Neural crest cell (in vitro differentiated cells): ENCODE results near the gene FSCN2. TPM values are rescaled to one million over a fixed set of nuclear protein-coding genes. Genes with fewer than 3 reads are reported as not detected.

Source experiments
- DNase-seq: peaks from one replicate; pipeline ENCODE4 v3.0.0; 2021; ENCODE audit warnings: low read depth, mixed read lengths, low spot score
- H3K27ac Mint-ChIP-seq: one replicate; pipeline ENCODE4 v1.8.0; 2021; ENCODE audit warnings: mild to moderate bottlenecking, mixed read lengths; ENCODE audit not compliant: unreplicated experiment
- H3K27me3 Mint-ChIP-seq: 2 replicates; pipeline ENCODE4 v1.8.0; 2021; ENCODE audit warnings: low read depth, mild to moderate bottlenecking, mixed read lengths
- H3K36me3 Mint-ChIP-seq: 2 replicates; pipeline ENCODE4 v1.8.0; 2021; ENCODE audit warnings: low read depth, mild to moderate bottlenecking, mixed read lengths
- H3K4me1 Mint-ChIP-seq: 2 replicates; pipeline ENCODE4 v1.8.0; 2021; ENCODE audit warnings: mixed read lengths
- H3K4me3 Mint-ChIP-seq: one replicate; pipeline ENCODE4 v1.8.0; 2021; ENCODE audit warnings: mild to moderate bottlenecking, mixed read lengths
- H3K9me3 Mint-ChIP-seq: 2 replicates; pipeline ENCODE4 v1.8.0; 2021; ENCODE audit warnings: mixed read lengths
- CTCF ChIP-seq: fragments of 200-600 bp; sonication (generic); conservative IDR thresholded peaks from 2 replicates; pipeline ENCODE4 v1.5.0; 2021; ENCODE audit warnings: antibody characterized with exemption, mild to moderate bottlenecking
- total RNA-seq: library from RNA; stranded (reverse); gene quantifications from 2 replicates; pipeline ENCODE4 v1.2.1, GENCODE V29; 2021

The FSCN2 gene
- total RNA-seq, 1 donor from 2014 or later: 0.56 TPM

- no peak for DNase-seq
- Mint-ChIP-seq H3K36me3 (peaks cover 4% of the 10 kb centered on the region), H3K27ac (no peak overlapping the region), H3K4me1 (peaks cover 7% of the 10 kb centered on the region), H3K4me3 (no peak overlapping the region), H3K9me3 (no peaks in the 10 kb centered on the region), H3K27me3 (no peaks in the 10 kb centered on the region)
- no peak for TF ChIP-seq CTCF
Observed at GRCh38 chr17:81545160-81545949, 17.2 kb downstream of the FSCN2 start.

- Mint-ChIP-seq H3K4me3 (no peak overlapping the region), H3K36me3 (peaks cover 4% of the 10 kb centered on the region), H3K9me3 (no peaks in the 10 kb centered on the region), H3K27me3 (peaks cover 3% of the 10 kb centered on the region), H3K27ac (no peak overlapping the region), H3K4me1 (peaks cover 14% of the 10 kb centered on the region)
- TF ChIP-seq CTCF: no peak
- DNase-seq: no peak
Observed at GRCh38 chr17:81546906-81547613, 18.9 kb downstream of the FSCN2 start.

- TF ChIP-seq CTCF: no peak
- Mint-ChIP-seq H3K27ac (no peak overlapping the region), H3K36me3 (peaks cover 4% of the 10 kb centered on the region), H3K4me1 (peaks cover 14% of the 10 kb centered on the region), H3K9me3 (no peaks in the 10 kb centered on the region), H3K4me3 (peak overlapping the region; percentile 56), H3K27me3 (peaks cover 3% of the 10 kb centered on the region)
- no peak for DNase-seq
Observed at GRCh38 chr17:81547614-81547982, 19.4 kb downstream of the FSCN2 start.

- H3K9me3 Mint-ChIP-seq: no peaks in the 10 kb centered on the region
- no peak for TF ChIP-seq CTCF
- H3K27ac Mint-ChIP-seq: no peak overlapping the region
- H3K36me3 Mint-ChIP-seq: peaks cover 4% of the 10 kb centered on the region
- H3K4me1 Mint-ChIP-seq: peaks cover 28% of the 10 kb centered on the region
- DNase-seq: no peak
- peaks cover 5% of the 10 kb centered on the region for H3K27me3 Mint-ChIP-seq
- H3K4me3 Mint-ChIP-seq: peak overlapping the region; percentile 95
Observed at GRCh38 chr17:81549031-81549557, 20.9 kb downstream of the FSCN2 start.

DNA sequence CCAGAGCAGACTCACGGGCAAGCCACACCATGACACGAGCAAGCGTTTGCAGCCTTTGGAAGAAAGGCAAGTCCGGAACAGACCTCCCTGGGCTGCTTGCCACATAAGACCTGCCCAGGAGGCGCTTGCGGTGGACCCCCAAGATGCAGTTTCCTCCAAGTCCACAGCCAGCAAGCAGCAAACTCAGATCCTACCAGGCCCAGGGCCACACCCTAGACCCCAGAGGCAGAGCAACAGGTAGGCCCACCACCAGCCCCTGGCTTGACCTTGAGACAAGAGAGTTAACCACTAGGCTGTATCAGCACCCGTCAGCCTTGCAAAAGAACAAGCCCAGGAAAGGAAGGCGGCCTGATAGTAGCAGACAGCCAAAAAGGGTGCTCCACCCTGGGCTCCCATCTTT lies 21.6 kb downstream of the FSCN2 start:
- DNase-seq: no peak
- Mint-ChIP-seq H3K36me3 (peaks cover 4% of the 10 kb centered on the region), H3K9me3 (no peaks in the 10 kb centered on the region), H3K27me3 (peaks cover 5% of the 10 kb centered on the region), H3K27ac (no peak overlapping the region), H3K4me1 (peaks cover 29% of the 10 kb centered on the region), H3K4me3 (peak overlapping the region; percentile 95)
- TF ChIP-seq CTCF: no peak
